ENCODE results near the gene NPY5R.

NPY5R gene

GRCh38 chr4:163385466-163385865 is 41.8 kb downstream of the NPY5R start:
- DNase-seq = no peak

DNA sequence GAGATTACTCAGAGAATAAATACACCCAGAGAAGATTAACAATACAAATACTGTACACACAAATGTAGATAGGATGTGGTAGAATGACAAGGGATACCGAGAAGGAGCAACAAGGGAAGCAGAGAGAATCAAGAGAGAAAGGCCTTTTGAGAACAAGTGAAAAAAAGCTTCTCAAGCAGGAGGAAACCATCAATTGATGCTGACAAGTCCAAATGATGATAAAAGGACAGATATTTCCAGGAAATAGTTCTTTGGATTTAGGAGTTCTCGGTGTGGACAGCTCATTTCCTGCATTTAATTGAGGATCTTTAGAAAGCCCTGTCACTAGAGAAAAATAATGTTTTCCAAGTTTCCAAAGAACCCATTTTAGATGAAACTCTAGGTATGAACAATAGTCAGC is 48.1 kb downstream of the NPY5R start:
- no peak for DNase-seq

DNA sequence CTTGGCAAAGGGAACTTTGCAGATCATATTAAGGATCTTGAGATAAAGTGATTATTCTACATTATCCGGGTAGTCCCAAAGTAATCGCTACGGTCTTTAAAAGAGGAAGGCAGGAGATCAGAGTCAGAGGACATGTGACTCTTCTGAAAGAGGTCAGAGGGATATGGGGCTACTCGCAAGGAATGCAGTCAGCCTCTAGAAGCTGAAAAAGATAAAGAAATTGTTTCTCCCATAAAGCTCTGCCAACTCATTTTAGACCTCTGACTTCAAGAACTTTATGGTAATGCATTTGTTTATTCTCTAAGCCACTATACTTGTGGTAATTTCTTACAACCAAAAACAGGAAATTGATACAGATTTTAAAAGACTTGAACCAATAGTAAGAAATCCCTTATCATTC is 48.6 kb downstream of the NPY5R start:
- DNase-seq = no peak

- no peak for DNase-seq
Observed at GRCh38 chr4:163393471-163393870, 49.8 kb downstream of the NPY5R start.

DNA sequence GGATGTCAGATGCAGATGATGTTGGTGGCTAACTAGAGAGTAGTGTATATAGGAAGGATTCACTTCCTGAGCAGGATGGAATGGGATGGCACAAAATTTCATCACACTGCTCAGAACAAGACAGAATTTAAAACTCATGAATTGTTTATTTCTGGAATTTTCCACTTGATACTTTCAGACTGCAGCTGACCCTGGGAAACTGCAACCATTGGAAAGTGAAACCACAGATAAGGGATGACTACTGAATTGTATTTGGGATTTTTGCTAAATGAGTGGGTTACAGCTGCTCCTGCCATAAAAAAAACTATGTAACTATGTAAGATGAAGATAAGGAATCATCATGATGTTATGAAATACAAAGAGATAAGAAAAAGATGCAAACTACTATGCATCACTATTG is 51.4 kb downstream of the NPY5R start:
- DNase-seq = no peak

- DNase-seq = no peak
Observed at GRCh38 chr4:163395758-163396157, 52.1 kb downstream of the NPY5R start.

- DNase-seq = no peak
Observed at GRCh38 chr4:163398238-163398637, 54.5 kb downstream of the NPY5R start.

GRCh38 chr4:163400911-163401310 is 57.2 kb downstream of the NPY5R start:
- DNase-seq = no peak

Measured in NCI-H1092 treated with DMSO at 0.1 percent for 48 hours (cell line).